AG04450 (cell line): Measurements from ENCODE around the gene ALG12. TPM values are rescaled to one million over a fixed set of nuclear protein-coding genes. Genes with fewer than 3 reads are reported as not detected.

ENCODE experiments used
- CTCF ChIA-PET: fragments of 300-600, 350-600 bp; formaldehyde crosslinking; extraction: SDS; loops from one replicate; lab custom pipeline; 2022; ENCODE audit warnings: antibody characterized with exemption, inconsistent platforms; lab: Charles Lee
- POLR2A ChIA-PET: fragments of 350-600 bp; formaldehyde crosslinking; extraction: SDS; loops from one replicate; lab custom pipeline; 2021; ENCODE audit warnings: antibody characterized with exemption, inconsistent platforms; lab: Yijun Ruan, JAX
- DNase-seq: peaks from one replicate; pipeline ENCODE4 v3.0.0-alpha.2; 2011; ENCODE audit warnings: low read depth, low spot score
- H3K27ac ChIP-seq: one replicate; pipeline ENCODE4 v1.5.1; 2012; ENCODE audit warnings: low read depth, low read length, control low read depth
- H3K27me3 ChIP-seq: one replicate; pipeline ENCODE4 v1.6.0; 2012; ENCODE audit warnings: low read length; ENCODE audit not compliant: control insufficient read depth, insufficient read depth
- H3K4me3 ChIP-seq: 2 replicates; pipeline ENCODE4 v1.5.1; 2011; ENCODE audit warnings: mild to moderate bottlenecking, low read depth, low read length, control low read depth
- H3K9me3 ChIP-seq: 2 replicates; pipeline ENCODE4 v1.5.1; 2012; ENCODE audit warnings: low read length; ENCODE audit not compliant: control insufficient read depth, insufficient read depth
- CTCF ChIP-seq: IDR thresholded peaks from 2 replicates; pipeline ENCODE4 v1.5.1; 2011; ENCODE audit warnings: low read depth, low read length, control low read depth, inconsistent platforms
- polyA plus RNA-seq: library from polyadenylated mRNA; depleted of rRNA; stranded (reverse); fragments of >200 nt; gene quantifications from 2 replicates; pipeline ENCODE4 v1.2.3, GENCODE V29; 2011

The ALG12 gene
- polyA plus RNA-seq, 1 experiment = 5.6 TPM

DNA sequence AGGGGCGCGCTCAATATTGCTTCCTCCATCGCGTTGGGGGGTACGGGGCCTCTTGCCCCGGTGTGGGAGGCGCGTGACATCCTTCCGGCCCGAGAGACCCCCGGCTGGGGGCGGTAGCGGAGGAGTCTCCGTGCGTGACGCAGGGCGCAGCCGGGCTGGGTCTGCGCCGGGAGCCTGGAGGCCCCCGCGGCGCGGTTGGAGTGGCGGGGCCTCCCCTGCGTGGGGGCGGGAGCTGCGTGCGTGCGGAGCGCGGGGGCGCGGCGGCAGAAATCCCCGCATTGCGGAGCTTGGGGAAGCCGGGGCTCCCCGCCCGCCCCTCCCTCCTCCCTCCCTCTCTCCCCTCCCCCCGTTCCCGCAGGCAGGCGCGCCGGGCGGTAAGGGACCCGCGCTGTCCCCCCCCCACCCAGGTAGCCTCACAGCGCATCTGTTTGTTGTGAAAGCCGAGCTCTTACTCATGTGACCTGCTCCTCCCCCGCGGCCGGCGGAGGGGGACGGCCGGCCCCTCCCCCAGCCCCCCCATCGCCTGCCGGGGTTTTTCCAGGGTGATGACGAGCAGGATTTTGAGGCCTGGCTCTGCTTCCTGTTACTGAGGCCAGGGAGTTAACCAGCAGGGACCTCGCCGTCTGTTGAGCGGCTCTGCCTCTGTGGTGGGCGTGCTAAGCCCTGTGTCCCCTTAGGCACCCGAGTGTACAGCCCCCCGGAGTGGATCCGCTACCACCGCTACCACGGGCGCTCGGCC, 43.9 kb upstream of the ALG12 start:
- Histone ChIP-seq H3K4me3 (peak overlapping the region; percentile 82), H3K9me3 (peaks cover 4% of the 10 kb centered on the region; the same call in 1 of the 2 replicates), H3K27me3 (no peaks in the 10 kb centered on the region), H3K27ac (peak overlapping the region; percentile 84)
- ChIA-PET POLR2A (interaction anchor here (0.6 to 3.5 kb wide), 7 partner anchors 9 to 224 kb away, joined by 3 to 20 read pairs (median 4); no protein-coding TSS in a partner anchor), CTCF (no interaction called here)
- peak; percentile 70 for DNase-seq
- no peak for TF ChIP-seq CTCF

- peaks cover 4% of the 10 kb centered on the region; the same call in 1 of the 2 replicates for H3K9me3 ChIP-seq
- TF ChIP-seq CTCF = no peak
- no peak for DNase-seq
- H3K27ac ChIP-seq = peak overlapping the region; percentile 52
- CTCF ChIA-PET = no interaction called here
- no peaks in the 10 kb centered on the region for H3K27me3 ChIP-seq
- peak overlapping the region; percentile 82 for H3K4me3 ChIP-seq
- POLR2A ChIA-PET = interaction anchor here (0.6 to 3.5 kb wide), 6 partner anchors 9 to 225 kb away, joined by 3 to 20 read pairs (median 8); no protein-coding TSS in a partner anchor
These were observed 43.4 kb upstream of the ALG12 start for GRCh38 chr22:49961601-49962011.

DNA sequence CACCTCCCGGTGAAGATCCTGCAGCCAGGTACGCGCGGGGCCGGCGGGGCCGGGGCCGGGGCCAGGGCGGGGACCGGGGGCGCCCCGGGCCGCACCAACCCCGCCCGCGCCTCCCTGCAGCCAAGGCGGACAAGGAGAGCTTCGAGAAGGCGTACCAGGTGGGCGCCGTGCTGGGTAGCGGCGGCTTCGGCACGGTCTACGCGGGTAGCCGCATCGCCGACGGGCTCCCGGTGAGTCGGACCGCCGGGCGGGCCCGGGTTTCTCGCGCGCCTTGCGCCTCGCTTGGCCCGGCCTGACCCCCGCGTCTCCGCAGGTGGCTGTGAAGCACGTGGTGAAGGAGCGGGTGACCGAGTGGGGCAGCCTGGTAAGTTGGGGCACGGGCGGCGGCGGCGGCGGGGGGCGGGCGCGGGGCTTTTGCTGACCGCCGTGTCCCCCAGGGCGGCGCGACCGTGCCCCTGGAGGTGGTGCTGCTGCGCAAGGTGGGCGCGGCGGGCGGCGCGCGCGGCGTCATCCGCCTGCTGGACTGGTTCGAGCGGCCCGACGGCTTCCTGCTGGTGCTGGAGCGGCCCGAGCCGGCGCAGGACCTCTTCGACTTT, 42.9 kb upstream of the ALG12 start:
- no peak for DNase-seq
- no peaks in the 10 kb centered on the region for H3K27me3 ChIP-seq
- peaks cover 4% of the 10 kb centered on the region; the same call in 1 of the 2 replicates for H3K9me3 ChIP-seq
- H3K27ac ChIP-seq = no peak overlapping the region
- ChIA-PET CTCF (no interaction called here), POLR2A (interaction anchor here (1.9 to 3.5 kb wide), 3 partner anchors 9 to 25 kb away, joined by 12 to 20 read pairs (median 14); no protein-coding TSS in a partner anchor)
- no peak for TF ChIP-seq CTCF
- H3K4me3 ChIP-seq = peak overlapping the region; percentile 82

- Histone ChIP-seq H3K27ac (peak within 1 kb of the TSS; percentile 52), H3K9me3 (peaks cover 4% of the 10 kb centered on the region; the same call in 1 of the 2 replicates), H3K4me3 (peak within 1 kb of the TSS; percentile 82), H3K27me3 (no peaks in the 10 kb centered on the region)
- peak; percentile 85 for DNase-seq
- CTCF ChIA-PET = no interaction called here
- no peak for TF ChIP-seq CTCF
- POLR2A ChIA-PET = interaction anchor here (2.8 to 3.5 kb wide), 2 partner anchors 8 to 24 kb away, joined by 14 to 20 read pairs; no protein-coding TSS in a partner anchor
These were observed 42.1 kb upstream of the ALG12 start, which contains the start of gene PIM3 for GRCh38 chr22:49960159-49961004. Gene PIM3, plus strand, starts transcription at chr22:49960772. Its CDS starts 176 bp downstream, at chr22:49960948.
